ENCODE data around the gene MYL5.
"Not testable (repeated sequence)": the region's sequence is repeated elsewhere in the genome, so short reads cannot be mapped to it uniquely, and the experiment has no call there.

The MYL5 gene

DNA sequence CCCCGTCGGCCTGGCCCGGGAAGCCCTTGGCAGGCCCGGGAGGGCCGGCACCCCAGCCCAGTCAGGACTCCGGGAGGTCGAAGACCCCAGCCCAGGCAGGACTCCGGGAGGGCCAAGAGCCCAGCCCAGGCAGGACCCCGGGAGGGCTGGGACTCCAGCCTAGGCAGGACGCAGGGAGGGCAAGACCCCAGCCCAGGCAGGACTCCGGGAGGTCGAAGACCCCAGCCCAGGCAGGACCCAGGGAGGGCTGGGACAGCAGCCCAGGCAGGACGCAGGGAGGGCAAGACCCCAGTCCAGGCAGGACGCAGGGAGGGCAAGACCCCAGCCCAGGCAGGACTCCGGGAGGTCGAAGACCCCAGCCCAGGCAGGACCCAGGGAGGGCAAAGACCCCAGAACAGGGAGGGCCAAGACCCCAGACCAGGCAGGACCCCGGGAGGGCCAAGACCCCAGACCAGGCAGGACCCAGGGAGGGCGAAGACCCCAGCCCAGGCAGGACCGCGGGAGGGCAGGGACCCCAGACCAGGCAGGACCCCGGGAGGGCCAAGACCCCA is 31.8 kb downstream of the MYL5 start:
- POLR2A ChIA-PET; H3K9me3 ChIP-seq (ENCODE audit: control insufficient read depth, insufficient read depth, low read depth, low read length); CTCF ChIA-PET; H3K4me1 ChIP-seq (ENCODE audit: control insufficient read depth, insufficient read depth, low read length): not testable (repeated sequence)
- TF ChIP-seq, protein P1, sequence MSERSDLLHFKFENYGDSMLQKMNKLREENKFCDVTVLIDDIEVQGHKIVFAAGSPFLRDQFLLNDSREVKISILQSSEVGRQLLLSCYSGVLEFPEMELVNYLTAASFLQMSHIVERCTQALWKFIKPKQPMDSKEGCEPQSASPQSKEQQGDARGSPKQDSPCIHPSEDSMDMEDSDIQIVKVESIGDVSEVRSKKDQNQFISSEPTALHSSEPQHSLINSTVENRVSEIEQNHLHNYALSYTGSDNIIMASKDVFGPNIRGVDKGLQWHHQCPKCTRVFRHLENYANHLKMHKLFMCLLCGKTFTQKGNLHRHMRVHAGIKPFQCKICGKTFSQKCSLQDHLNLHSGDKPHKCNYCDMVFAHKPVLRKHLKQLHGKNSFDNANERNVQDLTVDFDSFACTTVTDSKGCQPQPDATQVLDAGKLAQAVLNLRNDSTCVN (tag by site-specific recombination; optimal IDR thresholded peaks at IDR 0.05): peak; percentile 8
- TF ChIP-seq ZNF335 (tag by site-specific recombination; conservative IDR thresholded peaks at IDR 0.05): peak; percentile 40
- Histone ChIP-seq H3K4me3 (ENCODE audit: low read depth, low read length) (peak overlapping the region; percentile 70), H3K27ac (ENCODE audit: extremely low read depth, low read depth, low read length) (peak overlapping the region; percentile 81; the same call in 1 of the 2 replicates), H3K36me3 (ENCODE audit: control insufficient read depth in 2 of 2, insufficient read depth in 1 of 2, low read length in 2 of 2) (peaks cover 0 to 26% of the 10 kb centered on the region in 2 experiments; a peak in 1 of 3 replicates)

DNA sequence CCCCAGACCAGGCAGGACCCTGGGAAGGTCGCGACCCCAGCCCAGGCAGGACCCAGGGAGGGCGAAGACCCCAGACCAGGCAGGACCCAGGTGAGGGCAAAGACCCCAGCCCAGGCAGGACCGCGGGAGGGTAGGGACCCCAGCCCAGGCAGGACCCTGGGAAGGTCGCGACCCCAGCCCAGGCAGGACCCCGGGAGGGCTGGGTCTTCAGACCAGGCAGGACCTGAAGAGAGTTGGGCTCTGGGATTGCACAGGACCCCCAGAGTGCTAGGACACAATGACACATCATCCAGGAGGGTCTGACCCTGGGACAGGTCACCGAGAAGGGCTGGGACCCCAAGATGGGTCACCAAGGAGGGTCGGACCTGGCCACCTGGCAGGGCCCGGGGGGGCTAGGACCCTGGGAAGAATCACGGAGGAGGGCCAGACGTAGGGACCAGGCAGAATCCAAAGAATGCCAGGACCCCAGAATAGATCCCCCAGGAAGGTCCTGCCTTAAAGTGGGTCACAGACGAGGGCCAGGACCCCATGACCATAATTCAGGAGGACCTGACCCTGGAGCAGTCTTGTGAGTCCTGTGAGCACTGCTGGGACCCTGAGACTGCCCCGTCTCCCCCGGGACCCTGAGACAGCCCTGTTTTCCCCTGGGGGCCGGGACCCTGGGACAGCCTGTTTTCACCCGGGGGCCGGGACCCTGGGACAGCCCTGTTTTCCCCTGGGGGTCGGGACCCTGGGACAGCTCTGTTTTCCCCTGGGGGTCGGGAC is 32.7 kb downstream of the MYL5 start:
- peaks cover 0 to 26% of the 10 kb centered on the region in 2 experiments; a peak in 1 of 3 replicates for H3K36me3 ChIP-seq (ENCODE audit: control insufficient read depth in 2 of 2, insufficient read depth in 1 of 2, low read length in 2 of 2)
- ChIA-PET CTCF (no interaction called here), POLR2A (no interaction called here)
- peak overlapping the region; percentile 29 for H3K4me3 ChIP-seq (ENCODE audit: low read depth, low read length)
- no peaks in the 10 kb centered on the region for H3K4me1 ChIP-seq (ENCODE audit: control insufficient read depth, insufficient read depth, low read length)
- no peak overlapping the region for H3K27ac ChIP-seq (ENCODE audit: extremely low read depth, low read depth, low read length)
- no peaks in the 10 kb centered on the region for H3K9me3 ChIP-seq (ENCODE audit: control insufficient read depth, insufficient read depth, low read depth, low read length)
- TF ChIP-seq BCL11B (tag by site-specific recombination; IDR thresholded peaks at IDR 0.05; ENCODE audit: low read depth): 0 out of 2 replicates have a peak, but pooled peaks have one; percentile 19
- TF ChIP-seq, protein P2, sequence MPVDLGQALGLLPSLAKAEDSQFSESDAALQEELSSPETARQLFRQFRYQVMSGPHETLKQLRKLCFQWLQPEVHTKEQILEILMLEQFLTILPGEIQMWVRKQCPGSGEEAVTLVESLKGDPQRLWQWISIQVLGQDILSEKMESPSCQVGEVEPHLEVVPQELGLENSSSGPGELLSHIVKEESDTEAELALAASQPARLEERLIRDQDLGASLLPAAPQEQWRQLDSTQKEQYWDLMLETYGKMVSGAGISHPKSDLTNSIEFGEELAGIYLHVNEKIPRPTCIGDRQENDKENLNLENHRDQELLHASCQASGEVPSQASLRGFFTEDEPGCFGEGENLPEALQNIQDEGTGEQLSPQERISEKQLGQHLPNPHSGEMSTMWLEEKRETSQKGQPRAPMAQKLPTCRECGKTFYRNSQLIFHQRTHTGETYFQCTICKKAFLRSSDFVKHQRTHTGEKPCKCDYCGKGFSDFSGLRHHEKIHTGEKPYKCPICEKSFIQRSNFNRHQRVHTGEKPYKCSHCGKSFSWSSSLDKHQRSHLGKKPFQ (tag by site-specific recombination; IDR thresholded peaks at IDR 0.05): no peak
- peak; percentile 47; the same call in 1 of the 2 replicates for TF ChIP-seq GLIS1 (tag by site-specific recombination; IDR thresholded peaks at IDR 0.05)
- TF ChIP-seq, protein P3, sequence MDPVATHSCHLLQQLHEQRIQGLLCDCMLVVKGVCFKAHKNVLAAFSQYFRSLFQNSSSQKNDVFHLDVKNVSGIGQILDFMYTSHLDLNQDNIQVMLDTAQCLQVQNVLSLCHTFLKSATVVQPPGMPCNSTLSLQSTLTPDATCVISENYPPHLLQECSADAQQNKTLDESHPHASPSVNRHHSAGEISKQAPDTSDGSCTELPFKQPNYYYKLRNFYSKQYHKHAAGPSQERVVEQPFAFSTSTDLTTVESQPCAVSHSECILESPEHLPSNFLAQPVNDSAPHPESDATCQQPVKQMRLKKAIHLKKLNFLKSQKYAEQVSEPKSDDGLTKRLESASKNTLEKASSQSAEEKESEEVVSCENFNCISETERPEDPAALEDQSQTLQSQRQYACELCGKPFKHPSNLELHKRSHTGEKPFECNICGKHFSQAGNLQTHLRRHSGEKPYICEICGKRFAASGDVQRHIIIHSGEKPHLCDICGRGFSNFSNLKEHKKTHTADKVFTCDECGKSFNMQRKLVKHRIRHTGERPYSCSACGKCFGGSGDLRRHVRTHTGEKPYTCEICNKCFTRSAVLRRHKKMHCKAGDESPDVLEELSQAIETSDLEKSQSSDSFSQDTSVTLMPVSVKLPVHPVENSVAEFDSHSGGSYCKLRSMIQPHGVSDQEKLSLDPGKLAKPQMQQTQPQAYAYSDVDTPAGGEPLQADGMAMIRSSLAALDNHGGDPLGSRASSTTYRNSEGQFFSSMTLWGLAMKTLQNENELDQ (tag by site-specific recombination; IDR thresholded peaks at IDR 0.05; ENCODE audit: low read depth): no peak
- TF ChIP-seq, protein P4, sequence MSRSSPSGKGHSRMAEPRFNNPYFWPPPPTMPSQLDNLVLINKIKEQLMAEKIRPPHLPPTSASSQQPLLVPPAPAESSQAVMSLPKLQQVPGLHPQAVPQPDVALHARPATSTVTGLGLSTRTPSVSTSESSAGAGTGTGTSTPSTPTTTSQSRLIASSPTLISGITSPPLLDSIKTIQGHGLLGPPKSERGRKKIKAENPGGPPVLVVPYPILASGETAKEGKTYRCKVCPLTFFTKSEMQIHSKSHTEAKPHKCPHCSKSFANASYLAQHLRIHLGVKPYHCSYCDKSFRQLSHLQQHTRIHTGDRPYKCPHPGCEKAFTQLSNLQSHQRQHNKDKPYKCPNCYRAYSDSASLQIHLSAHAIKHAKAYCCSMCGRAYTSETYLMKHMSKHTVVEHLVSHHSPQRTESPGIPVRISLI (tag by site-specific recombination; IDR thresholded peaks at IDR 0.05): no peak
- TF ChIP-seq ZBTB7A (tag by site-specific recombination; IDR thresholded peaks at IDR 0.05; ENCODE audit: low read depth): no peak
- TF ChIP-seq TRIM28 (IDR thresholded peaks at IDR 0.05; ENCODE audit: borderline replicate concordance, low read length): no peak
- TF ChIP-seq, protein P5, sequence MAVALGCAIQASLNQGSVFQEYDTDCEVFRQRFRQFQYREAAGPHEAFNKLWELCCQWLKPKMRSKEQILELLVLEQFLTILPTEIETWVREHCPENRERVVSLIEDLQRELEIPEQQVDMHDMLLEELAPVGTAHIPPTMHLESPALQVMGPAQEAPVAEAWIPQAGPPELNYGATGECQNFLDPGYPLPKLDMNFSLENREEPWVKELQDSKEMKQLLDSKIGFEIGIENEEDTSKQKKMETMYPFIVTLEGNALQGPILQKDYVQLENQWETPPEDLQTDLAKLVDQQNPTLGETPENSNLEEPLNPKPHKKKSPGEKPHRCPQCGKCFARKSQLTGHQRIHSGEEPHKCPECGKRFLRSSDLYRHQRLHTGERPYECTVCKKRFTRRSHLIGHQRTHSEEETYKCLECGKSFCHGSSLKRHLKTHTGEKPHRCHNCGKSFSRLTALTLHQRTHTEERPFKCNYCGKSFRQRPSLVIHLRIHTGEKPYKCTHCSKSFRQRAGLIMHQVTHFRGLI (tag by site-specific recombination; IDR thresholded peaks at IDR 0.05): no peak
- no peak for TF ChIP-seq GLI2 (tag by site-specific recombination; IDR thresholded peaks at IDR 0.05; ENCODE audit: borderline replicate concordance, low read depth)
- TF ChIP-seq ZFP37 (tag by site-specific recombination; IDR thresholded peaks at IDR 0.05): no peak
- peak; percentile 65 for TF ChIP-seq GLIS2 (tag by site-specific recombination; IDR thresholded peaks at IDR 0.05)
- TF ChIP-seq ZNF514 (tag by site-specific recombination; IDR thresholded peaks at IDR 0.05): no peak
- TF ChIP-seq ZNF341 (tag by site-specific recombination; IDR thresholded peaks at IDR 0.05; ENCODE audit: low read depth): no peak
- no peak for TF ChIP-seq ZNF223 (tag by site-specific recombination; IDR thresholded peaks at IDR 0.05)
- no peak for TF ChIP-seq ZNF175 (tag by site-specific recombination; IDR thresholded peaks at IDR 0.05)
- no peak for TF ChIP-seq ZNF366 (tag by site-specific recombination; conservative IDR thresholded peaks at IDR 0.05)
- TF ChIP-seq ZNF335 (tag by site-specific recombination; conservative IDR thresholded peaks at IDR 0.05): peak; percentile 52
- no peak for TF ChIP-seq ZSCAN30 (tag by site-specific recombination; IDR thresholded peaks at IDR 0.05)
- no peak for TF ChIP-seq ZNF121 (tag by site-specific recombination; IDR thresholded peaks at IDR 0.05)
- no peak for TF ChIP-seq ZNF274 (IDR thresholded peaks at IDR 0.05; ENCODE audit: low read length)
- TF ChIP-seq ZNF274 (tag by site-specific recombination; IDR thresholded peaks at IDR 0.05; ENCODE audit: borderline replicate concordance): no peak
- no peak for TF ChIP-seq ZNF394 (tag by site-specific recombination; IDR thresholded peaks at IDR 0.05; ENCODE audit: borderline replicate concordance)
- TF ChIP-seq ZNF549 (tag by site-specific recombination; IDR thresholded peaks at IDR 0.05): no peak
- TF ChIP-seq SCRT1 (tag by site-specific recombination; IDR thresholded peaks at IDR 0.05; ENCODE audit: borderline replicate concordance): no peak
- TF ChIP-seq ZNF677 (tag by site-specific recombination; IDR thresholded peaks at IDR 0.05): no peak

Data from HEK293 (cell line).